22Rv1 (cell line): ENCODE results near the gene MEIS1.

ENCODE experiments used
- H3K27ac ChIP-seq: fragments of 450-650 bp; 2 replicates; pipeline ENCODE4 v1.5.1; 2017
- CTCF ChIP-seq: fragments of 450-650 bp; IDR thresholded peaks from 2 replicates; pipeline ENCODE4 v1.5.1; 2017; ENCODE audit warnings: mild to moderate bottlenecking
- ZFX ChIP-seq: fragments of 450-650 bp; IDR thresholded peaks from 2 replicates; pipeline ENCODE4 v1.6.1; 2017; ENCODE audit warnings: antibody characterized with exemption, borderline replicate concordance

MEIS1 gene

GRCh38 chr2:66432801-66433694 is 1.9 kb upstream of the MEIS1 start:
- TF ChIP-seq ZFX, result no peak
- TF ChIP-seq CTCF, result no peak
- peak overlapping the region; percentile 91 for H3K27ac ChIP-seq

GRCh38 chr2:66433695-66433944 is 1.3 kb upstream of the MEIS1 start:
- H3K27ac ChIP-seq, result peak overlapping the region; percentile 91
- TF ChIP-seq CTCF (no peak), ZFX (no peak)

GRCh38 chr2:66433945-66434678 is 813 bp upstream of the MEIS1 start:
- no peak for TF ChIP-seq CTCF
- TF ChIP-seq ZFX, result no peak
- peak overlapping the region; percentile 91 for H3K27ac ChIP-seq

GRCh38 chr2:66435549-66435875 is 587 bp downstream of the MEIS1 start:
- H3K27ac ChIP-seq, result peak overlapping the region; percentile 91
- no peak for TF ChIP-seq CTCF
- TF ChIP-seq ZFX, result no peak

- peak overlapping the region; percentile 91; the same call in 1 of the 2 replicates for H3K27ac ChIP-seq
- TF ChIP-seq ZFX, result no peak
- no peak for TF ChIP-seq CTCF
Observed at GRCh38 chr2:66435963-66436362, 1.0 kb downstream of the MEIS1 start.

- no peak for TF ChIP-seq CTCF
- no peak for TF ChIP-seq ZFX
- no peak overlapping the region for H3K27ac ChIP-seq
Observed at GRCh38 chr2:66436581-66437001, 1.7 kb downstream of the MEIS1 start.

GRCh38 chr2:66437109-66437690 is 2.3 kb downstream of the MEIS1 start:
- TF ChIP-seq ZFX (no peak), CTCF (no peak)
- no peak overlapping the region for H3K27ac ChIP-seq
